ENCODE data around the gene ZNF492. TPM values are rescaled to one million over a fixed set of nuclear protein-coding genes. Genes with fewer than 3 reads are reported as not detected.

ZNF492 gene
- total and polyA plus RNA-seq, 10 donors = 0.04 to 1.3 (median 0.73) TPM; not detected in 1

DNA sequence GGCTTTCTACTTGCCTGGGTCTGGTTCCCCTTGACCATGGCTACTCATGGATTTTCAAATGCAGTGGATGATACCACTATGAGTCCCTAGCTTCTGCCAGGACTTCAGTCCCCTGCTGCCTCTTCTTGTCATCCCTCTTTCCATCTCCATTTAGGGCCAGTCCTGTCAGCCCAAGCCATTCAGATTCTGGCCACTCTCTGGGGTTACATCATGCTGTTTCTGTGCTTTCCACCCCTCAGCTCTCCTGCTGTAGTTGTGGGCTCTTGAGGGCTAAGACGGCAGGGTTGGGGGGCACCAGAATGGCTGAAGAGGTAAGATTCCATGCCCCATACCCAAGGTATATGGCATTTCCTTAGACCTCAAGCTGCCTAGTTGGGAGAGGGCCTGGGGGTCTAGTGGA, 13.2 kb upstream of the ZNF492 start:
- Histone ChIP-seq H3K36me3 (no peaks in the 10 kb centered on the region), H3K27me3 (replicated peaks in 1 of 7) (peaks cover 0 to 73% (median 10%) of the 10 kb centered on the region in 7 donors), H3K9me3 (peaks cover 0 to 95% (median 50%) of the 10 kb centered on the region in 8 donors), H3K4me3 (no peak overlapping the region), H3K27ac (no peak overlapping the region), H3K4me1 (no peaks in the 10 kb centered on the region)
- no peak for TF ChIP-seq POLR2AphosphoS5 (IDR thresholded peaks at IDR 0.05)
- TF ChIP-seq POLR2A (IDR thresholded peaks at IDR 0.05) = no peak
- no peak for TF ChIP-seq CTCF (IDR thresholded peaks at IDR 0.05 in 8 of 11, conservative IDR thresholded peaks at IDR 0.05 in 3 of 11)
- intact Hi-C loops (cut with DNase I; ENCODE audit: low total_unique reads) = no loop called here
- DNase-seq = no peak
- WGBS, 5 donors = 91 to 100% (median 96%) methylated on average over 1 of the region's 1 CpG

DNA sequence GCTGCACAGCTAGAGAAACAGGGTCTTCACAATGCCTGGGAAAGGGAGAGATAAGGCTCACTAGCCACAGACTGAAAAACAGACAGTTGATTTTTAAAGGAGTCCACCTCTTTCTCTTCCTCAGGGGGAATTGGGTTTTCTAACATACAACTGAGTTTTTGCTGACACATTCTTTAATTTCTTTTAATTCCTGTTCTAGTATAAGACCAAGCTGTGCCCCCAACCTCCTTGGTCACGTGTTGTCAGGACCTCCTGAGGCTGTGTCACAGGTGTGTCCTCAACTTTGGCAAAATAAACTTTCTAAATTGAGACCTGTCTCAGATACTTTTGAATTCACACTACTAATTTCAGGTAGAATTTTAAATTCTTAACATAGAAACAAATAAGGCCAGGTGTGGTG, 12.1 kb upstream of the ZNF492 start:
- WGBS, 5 donors = 53 to 74% (median 63%) methylated on average over 1 of the region's 1 CpG
- Histone ChIP-seq H3K4me1 (no peaks in the 10 kb centered on the region), H3K27me3 (replicated peaks in 1 of 7) (peaks cover 0 to 65% (median 10%) of the 10 kb centered on the region in 7 donors), H3K9me3 (peaks cover 0 to 96% (median 48%) of the 10 kb centered on the region in 8 donors), H3K4me3 (no peak overlapping the region), H3K27ac (no peak overlapping the region), H3K36me3 (no peaks in the 10 kb centered on the region)
- TF ChIP-seq CTCF (IDR thresholded peaks at IDR 0.05 in 8 of 11, conservative IDR thresholded peaks at IDR 0.05 in 3 of 11) (no peak), POLR2AphosphoS5 (IDR thresholded peaks at IDR 0.05) (no peak)
- no peak for DNase-seq
- intact Hi-C loops (cut with DNase I; ENCODE audit: low total_unique reads) = no loop called here

DNA sequence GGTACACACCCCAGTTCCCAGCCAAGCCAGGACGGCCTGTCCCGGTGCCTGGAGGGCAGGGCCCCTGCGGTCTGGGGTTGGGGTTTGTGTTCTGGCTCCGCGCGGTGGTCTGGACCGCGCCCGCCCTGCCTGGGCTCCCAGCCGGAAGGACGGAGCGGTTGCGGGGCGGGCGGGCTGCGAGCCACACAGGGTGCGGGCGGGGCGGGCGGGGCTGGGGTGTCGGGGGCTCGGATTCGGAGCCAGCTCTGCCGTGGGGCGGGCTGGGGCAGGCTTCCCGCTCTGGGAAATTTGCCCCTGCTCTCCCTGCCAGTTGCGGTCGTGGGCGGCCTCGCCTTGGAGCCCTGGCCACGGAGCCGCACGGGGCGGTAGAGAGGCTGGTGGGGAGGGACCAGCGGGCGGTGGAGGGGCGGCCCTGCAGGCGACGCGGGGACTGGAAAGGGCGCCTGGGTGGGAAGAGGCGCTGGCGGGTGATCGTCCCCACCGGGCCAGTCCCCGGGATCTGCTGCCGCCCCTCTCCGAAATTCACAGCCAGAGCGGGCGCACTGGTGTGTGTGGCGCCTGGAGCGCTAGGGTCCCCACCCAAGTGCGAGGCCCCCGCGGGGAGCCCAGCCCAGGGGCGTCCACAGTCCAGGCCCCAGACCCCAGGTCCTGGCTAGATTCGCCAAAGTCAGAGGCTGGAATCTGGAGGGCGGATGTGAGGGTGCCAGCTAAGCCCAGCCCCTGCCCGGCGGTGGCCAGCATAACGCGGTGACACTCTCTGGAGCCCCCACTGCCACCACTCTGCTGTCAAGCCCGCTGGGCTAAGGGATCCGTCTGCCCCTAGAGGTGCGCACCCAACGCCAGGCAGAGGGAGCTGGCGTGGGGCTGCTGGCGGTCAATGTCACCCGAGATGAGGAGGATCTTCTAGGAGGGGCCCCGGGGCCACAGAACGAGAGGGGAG, 11.0 kb upstream of the ZNF492 start:
- Histone ChIP-seq H3K27ac (no peak overlapping the region), H3K4me1 (no peaks in the 10 kb centered on the region), H3K9me3 (peaks cover 0 to 96% (median 38%) of the 10 kb centered on the region in 8 donors), H3K36me3 (no peaks in the 10 kb centered on the region), H3K27me3 (replicated peaks in 1 of 7) (peaks cover 0 to 54% (median 10%) of the 10 kb centered on the region in 7 donors), H3K4me3 (peak overlapping the region in 2 of 8 donors; percentile 17 to 49)
- WGBS, 5 donors = 11 to 27% (median 15%) methylated on average over 33 to 71 of the region's 71 CpGs
- DNase-seq = no peak
- TF ChIP-seq POLR2A (IDR thresholded peaks at IDR 0.05) = no peak
- intact Hi-C loops (cut with DNase I; ENCODE audit: low total_unique reads) = no loop called here

GRCh38 chr19:22623841-22624221, 10.3 kb upstream of the ZNF492 start:
- peaks cover 0 to 96% (median 38%) of the 10 kb centered on the region in 8 donors for H3K9me3 ChIP-seq
- 56 to 77% (median 62%) methylated on average over 7 to 16 of the region's 16 CpGs for WGBS, 5 donors
- H3K27ac ChIP-seq = no peak overlapping the region
- H3K4me1 ChIP-seq = no peaks in the 10 kb centered on the region
- H3K36me3 ChIP-seq = no peaks in the 10 kb centered on the region
- H3K27me3 ChIP-seq (replicated peaks in 1 of 7) = peaks cover 0 to 52% (median 10%) of the 10 kb centered on the region in 7 donors
- DNase-seq = peak; percentile 67
- no peak for TF ChIP-seq POLR2A (IDR thresholded peaks at IDR 0.05)
- no peak for TF ChIP-seq POLR2AphosphoS5 (IDR thresholded peaks at IDR 0.05)
- no peak for TF ChIP-seq CTCF (IDR thresholded peaks at IDR 0.05 in 8 of 11, conservative IDR thresholded peaks at IDR 0.05 in 3 of 11)
- no peak overlapping the region for H3K4me3 ChIP-seq
- intact Hi-C loops (cut with DNase I; ENCODE audit: low total_unique reads) = no loop called here
